Endometrial microvascular endothelial cells (primary cell): ENCODE measurements around the gene RRP7A. TPM values are rescaled to one million over a fixed set of nuclear protein-coding genes. Genes with fewer than 3 reads are reported as not detected.

Source experiments
- in situ Hi-C: cut with HindIII; loops from 2 replicates; pipeline ENCODE4 v1.10.0; 2017; ENCODE audit warnings: low sequenced_read_pairs, low pct_unique_long_range_greater_than_20kb; ENCODE audit errors: inconsistent ontology term
- total RNA-seq: library from RNA; depleted of rRNA; stranded (reverse); fragments of >200 nt; gene quantifications from one replicate; pipeline ENCODE4 v1.2.3, GENCODE V29; 2015; ENCODE audit errors: inconsistent ontology term

Gene RRP7A
- total RNA-seq, 1 donor from 2014 or later = 54.3 TPM

DNA sequence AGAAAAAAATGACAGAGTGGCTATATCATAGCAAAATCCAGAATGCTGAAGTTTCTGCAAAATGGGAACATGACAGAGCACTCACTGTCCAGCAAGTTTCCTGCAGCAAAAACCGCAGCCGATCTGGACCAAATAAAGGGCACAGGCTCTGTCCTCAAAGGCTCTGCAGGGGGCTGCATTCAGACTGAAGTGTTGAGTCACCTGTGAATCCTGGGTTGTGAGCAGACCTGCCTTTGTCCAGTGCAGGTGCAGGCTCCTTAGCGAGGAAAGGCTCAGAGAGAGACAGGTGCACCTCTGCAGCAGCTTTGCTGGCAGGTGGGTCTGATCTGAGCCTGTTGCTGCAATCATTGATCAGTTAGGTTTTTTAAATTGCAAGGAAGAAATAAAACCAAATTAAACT lies 58.1 kb downstream of the RRP7A start:
- in situ Hi-C loops = no loop called here

Other genes starting within 250 kb of the RRP7A start
- 19.4 TPM for gene TCF20, start 249.1 kb downstream of the RRP7A start, total RNA-seq
- gene NFAM1, start 87.4 kb downstream of the RRP7A start, total RNA-seq = not detected
- gene SERHL2, start 34.2 kb upstream of the RRP7A start, total RNA-seq = 0.74 TPM
- gene POLDIP3, start 95.1 kb upstream of the RRP7A start, total RNA-seq = 36.5 TPM
- gene ATP5MGL, start 120.8 kb upstream of the RRP7A start, total RNA-seq = not detected
- gene CYB5R3, start 129.6 kb upstream of the RRP7A start, total RNA-seq = 155 TPM
- 28.7 TPM for gene A4GALT, start 201.1 kb upstream of the RRP7A start, total RNA-seq